Skeletal muscle cell (primary cell): Measurements from ENCODE around the gene MIR17HG.
"Not testable (repeated sequence)": the region's sequence is repeated elsewhere in the genome, so short reads cannot be mapped to it uniquely, and the experiment has no call there.

Source experiments
- DNase-seq: peaks from one replicate; pipeline ENCODE4 v3.0.0-alpha.2; 2010; ENCODE audit warnings: low read depth
- H3K4me3 ChIP-seq: 2 replicates; pipeline ENCODE4 v1.5.1; 2011; ENCODE audit warnings: low read depth, mild to moderate bottlenecking, control low read depth, low read length, moderate library complexity

Gene MIR17HG

GRCh38 chr13:91331047-91331915 lies 16.2 kb upstream of the MIR17HG start:
- no peak overlapping the region for H3K4me3 ChIP-seq

GRCh38 chr13:91346062-91346461 lies 1.4 kb upstream of the MIR17HG start:
- H3K4me3 ChIP-seq, result no peak overlapping the region
- no peak for DNase-seq

More at GRCh38 chr13:91331047-91331915, 16.2 kb upstream of the MIR17HG start:
- no peak for DNase-seq

GRCh38 chr13:91346850-91347201 lies 661 bp upstream of the MIR17HG start:
- no peak for DNase-seq
- peak overlapping the region; percentile 71 for H3K4me3 ChIP-seq

- peak overlapping the region; percentile 71 for H3K4me3 ChIP-seq
- DNase-seq, result no peak
Measured at GRCh38 chr13:91347996-91348905, 764 bp downstream of the MIR17HG start.

GRCh38 chr13:91348906-91349435 lies 1.5 kb downstream of the MIR17HG start:
- H3K4me3 ChIP-seq, result peak overlapping the region; percentile 71
- peak; percentile 42 for DNase-seq

DNA sequence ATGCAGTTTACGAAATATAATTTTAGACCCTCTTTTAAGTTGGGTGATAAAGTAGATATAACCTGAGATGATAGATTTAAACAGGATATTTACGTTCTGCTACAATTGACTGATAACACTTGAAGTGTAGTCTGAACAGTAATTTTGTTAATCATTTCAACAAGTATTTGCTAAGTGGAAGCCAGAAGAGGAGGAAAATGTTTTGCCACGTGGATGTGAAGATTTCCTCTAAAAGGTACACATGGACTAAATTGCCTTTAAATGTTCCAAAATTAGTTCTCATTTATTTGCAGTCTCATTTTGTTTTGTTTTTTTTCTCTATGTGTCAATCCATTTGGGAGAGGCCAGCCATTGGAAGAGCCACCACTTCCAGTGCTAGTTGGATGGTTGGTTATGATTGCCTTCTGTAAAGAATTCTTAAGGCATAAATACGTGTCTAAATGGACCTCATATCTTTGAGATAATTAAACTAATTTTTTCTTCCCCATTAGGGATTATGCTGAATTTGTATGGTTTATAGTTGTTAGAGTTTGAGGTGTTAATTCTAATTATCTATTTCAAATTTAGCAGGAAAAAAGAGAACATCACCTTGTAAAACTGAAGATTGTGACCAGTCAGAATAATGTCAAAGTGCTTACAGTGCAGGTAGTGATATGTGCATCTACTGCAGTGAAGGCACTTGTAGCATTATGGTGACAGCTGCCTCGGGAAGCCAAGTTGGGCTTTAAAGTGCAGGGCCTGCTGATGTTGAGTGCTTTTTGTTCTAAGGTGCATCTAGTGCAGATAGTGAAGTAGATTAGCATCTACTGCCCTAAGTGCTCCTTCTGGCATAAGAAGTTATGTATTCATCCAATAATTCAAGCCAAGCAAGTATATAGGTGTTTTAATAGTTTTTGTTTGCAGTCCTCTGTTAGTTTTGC lies 2.8 kb downstream of the MIR17HG start:
- peak overlapping the region; percentile 71 for H3K4me3 ChIP-seq
- no peak for DNase-seq

GRCh38 chr13:91351123-91351522 lies 3.6 kb downstream of the MIR17HG start:
- DNase-seq, result no peak
- H3K4me3 ChIP-seq, result peak overlapping the region; percentile 71

DNA sequence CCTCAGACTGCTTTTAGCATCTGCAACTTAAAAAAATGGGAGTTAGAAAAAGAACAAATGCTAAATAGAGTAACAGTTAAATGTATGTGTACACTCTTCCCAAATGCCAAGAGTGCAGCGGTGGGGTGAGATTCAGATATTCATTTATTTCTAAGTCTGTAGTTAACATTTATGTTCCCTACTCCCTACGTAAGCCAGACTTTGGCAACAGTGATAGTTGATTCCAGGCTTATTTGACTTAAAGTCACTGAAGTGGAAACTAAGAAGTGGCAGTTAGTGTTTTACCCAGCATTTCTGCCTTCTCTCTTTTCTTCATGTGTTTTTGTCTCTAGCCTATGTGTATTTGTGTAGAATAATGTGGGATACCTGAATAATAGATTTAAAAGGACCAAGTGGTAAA lies 4.5 kb downstream of the MIR17HG start:
- DNase-seq, result no peak
- H3K4me3 ChIP-seq, result no peak overlapping the region

- DNase-seq, H3K4me3 ChIP-seq: not testable (repeated sequence)
Measured at GRCh38 chr13:91352891-91353290, 5.4 kb downstream of the MIR17HG start.

GRCh38 chr13:91353494-91353893 lies 6.0 kb downstream of the MIR17HG start:
- no peak for DNase-seq
- H3K4me3 ChIP-seq, result no peak overlapping the region

- DNase-seq, result no peak
- no peak overlapping the region for H3K4me3 ChIP-seq
Measured at GRCh38 chr13:91355099-91355825, 7.8 kb downstream of the MIR17HG start.

DNA sequence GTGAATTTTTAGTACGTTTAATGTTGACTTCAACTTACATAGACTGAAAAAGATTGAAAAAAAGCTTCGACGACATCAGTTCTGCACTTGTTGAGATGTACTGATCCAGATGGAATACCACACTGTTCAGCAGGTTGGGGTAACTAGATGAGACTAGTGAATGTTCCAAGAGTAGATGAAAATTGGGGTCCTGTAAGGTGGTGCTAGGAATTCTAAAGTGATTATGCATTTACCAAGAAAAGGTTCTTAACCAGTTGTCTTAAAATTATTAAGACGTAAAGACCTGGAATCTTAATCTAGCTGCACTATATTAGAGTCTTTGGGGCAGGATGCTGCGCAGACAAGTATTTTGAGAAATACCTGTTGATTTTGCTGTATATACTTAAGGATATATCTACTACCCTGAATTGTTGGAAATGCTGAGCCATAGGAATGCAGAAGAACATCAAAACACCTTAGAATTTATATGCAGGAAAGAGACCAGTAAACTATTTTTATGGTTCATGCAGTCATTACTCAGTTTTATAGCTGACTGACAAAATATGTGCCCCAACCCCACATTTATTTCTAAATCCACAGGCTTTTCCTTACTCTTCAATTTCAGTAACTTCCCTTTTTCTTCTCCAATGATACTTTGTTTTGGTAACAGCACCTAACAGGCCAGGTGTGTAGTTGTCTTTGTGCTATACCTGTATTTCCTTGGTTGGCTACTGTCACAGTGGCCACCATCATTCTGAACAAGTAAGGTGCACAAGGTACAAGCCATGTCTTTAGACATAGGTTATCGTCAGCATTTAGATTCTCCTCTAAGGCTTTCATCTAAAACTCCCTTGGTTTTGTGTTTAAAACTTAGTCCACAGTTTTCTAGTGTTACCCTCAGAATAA lies 8.6 kb downstream of the MIR17HG start:
- no peak overlapping the region for H3K4me3 ChIP-seq
- DNase-seq, result no peak

- no peak overlapping the region for H3K4me3 ChIP-seq
- DNase-seq, result no peak
Measured at GRCh38 chr13:91356919-91357612, 9.6 kb downstream of the MIR17HG start.

- H3K4me3 ChIP-seq, result no peak overlapping the region
- no peak for DNase-seq
Measured at GRCh38 chr13:91357613-91358386, 10.3 kb downstream of the MIR17HG start.

GRCh38 chr13:91358387-91358782 lies 10.9 kb downstream of the MIR17HG start:
- no peak for DNase-seq
- no peak overlapping the region for H3K4me3 ChIP-seq

- no peak for DNase-seq
- H3K4me3 ChIP-seq, result no peak overlapping the region
Measured at GRCh38 chr13:91359111-91359510, 11.6 kb downstream of the MIR17HG start.
